Kidney (tissue), 14 donors: Measurements from ENCODE around the gene BRINP3. TPM values are rescaled to one million over a fixed set of nuclear protein-coding genes. Genes with fewer than 3 reads are reported as not detected.

Source experiments
- DNase-seq, 5 donors: peaks; one replicate each; pipeline ENCODE4 v3.0.0-alpha.2; 2013 to 2020
- FAIRE-seq: peaks from 2 replicates; lab custom pipeline; 2012; peaks lifted over from hg19 to GRCh38; lab: Jason Lieb, UNC
- H3K27ac ChIP-seq, 2 donors: one replicate each; pipeline ENCODE4 v1.7.0; 2013; ENCODE audit warnings: low read depth in 2 of 2, low read length in 2 of 2, inconsistent platforms in 1 of 2
- H3K27me3 ChIP-seq: one replicate; pipeline ENCODE4 v1.7.1; 2013; ENCODE audit warnings: low read length, inconsistent platforms; ENCODE audit not compliant: control insufficient read depth, insufficient read depth
- H3K36me3 ChIP-seq, 3 donors: one replicate each; pipeline versions ENCODE4 v1.7.0 to v1.7.1; 2013; ENCODE audit warnings: low read length in 3 of 3, control low read depth in 1 of 3, inconsistent platforms in 1 of 3; ENCODE audit not compliant: insufficient read depth in 3 of 3, control insufficient read depth in 2 of 3
- H3K4me1 ChIP-seq, 3 donors: one replicate each; pipeline versions ENCODE4 v1.7.0 to v1.7.1; 2013; ENCODE audit warnings: low read length in 3 of 3, inconsistent platforms in 1 of 3, low read depth in 1 of 3; ENCODE audit not compliant: control insufficient read depth in 2 of 3, insufficient read depth in 2 of 3
- H3K4me3 ChIP-seq, 3 donors: one replicate each; pipeline versions ENCODE4 v1.7.0 to v1.8.1; 2013; ENCODE audit warnings: low read length in 3 of 3, control low read depth in 1 of 3, inconsistent platforms in 1 of 3
- H3K9ac ChIP-seq, 3 donors: one replicate each; pipeline versions ENCODE4 v1.7.0 to v1.7.1; 2013; ENCODE audit warnings: low read length in 3 of 3, control low read depth in 1 of 3, inconsistent platforms in 1 of 3
- H3K9me3 ChIP-seq, 3 donors: one replicate each; pipeline versions ENCODE4 v1.7.0 to v1.7.1; 2013; ENCODE audit warnings: low read length in 3 of 3, control low read depth in 1 of 3, inconsistent platforms in 1 of 3; ENCODE audit not compliant: control insufficient read depth in 2 of 3, insufficient read depth in 1 of 3
- intact Hi-C: fragments of 100-400 bp; cut with DNase I; formaldehyde crosslinking; loops from one replicate; pipeline ENCODE4 v1.11.1; 2022
- polyA plus RNA-seq: library from polyadenylated mRNA; stranded (reverse); fragments of 350-450 nt; fragmentation: Illumina TruSeq; extraction: RNeasy Lipid Tissue Mini Kit (QIAGEN cat#74804); gene quantifications from one replicate; pipeline ENCODE4 v1.2.3, GENCODE V29; 2014; ENCODE audit warnings: low read depth, low replicate concordance; ENCODE audit not compliant: insufficient read depth
- total RNA-seq: library from RNA; stranded (reverse); fragmentation: NEBNext Ultra II Directional; extraction: Animal tissue kit (Norgen Biotek cat#: 25700); gene quantifications from one replicate; pipeline ENCODE4 v1.2.1, GENCODE V29; 2021
- TF ChIP-seq, protein P1 (sequence below): IDR thresholded peaks from 3 replicates; pipeline ENCODE4 v1.5.1; 2012; ENCODE audit warnings: mild to moderate bottlenecking, moderate library complexity, borderline replicate concordance; ENCODE audit not compliant: insufficient read depth; ENCODE audit errors: extremely low read depth
- donor health status: control.
- donor health status: control.
- donor health status: control.
- donor health status: control.
- donor health status: control.
- donor health status: DM: yes; HTN: yes; CAD: no.
- donor health status: Normal renal cell carcinoma (clear cell type).

BRINP3 gene
- total and polyA plus RNA-seq, 2 donors from 2014 or later: 1.4 to 1.8 TPM

DNA sequence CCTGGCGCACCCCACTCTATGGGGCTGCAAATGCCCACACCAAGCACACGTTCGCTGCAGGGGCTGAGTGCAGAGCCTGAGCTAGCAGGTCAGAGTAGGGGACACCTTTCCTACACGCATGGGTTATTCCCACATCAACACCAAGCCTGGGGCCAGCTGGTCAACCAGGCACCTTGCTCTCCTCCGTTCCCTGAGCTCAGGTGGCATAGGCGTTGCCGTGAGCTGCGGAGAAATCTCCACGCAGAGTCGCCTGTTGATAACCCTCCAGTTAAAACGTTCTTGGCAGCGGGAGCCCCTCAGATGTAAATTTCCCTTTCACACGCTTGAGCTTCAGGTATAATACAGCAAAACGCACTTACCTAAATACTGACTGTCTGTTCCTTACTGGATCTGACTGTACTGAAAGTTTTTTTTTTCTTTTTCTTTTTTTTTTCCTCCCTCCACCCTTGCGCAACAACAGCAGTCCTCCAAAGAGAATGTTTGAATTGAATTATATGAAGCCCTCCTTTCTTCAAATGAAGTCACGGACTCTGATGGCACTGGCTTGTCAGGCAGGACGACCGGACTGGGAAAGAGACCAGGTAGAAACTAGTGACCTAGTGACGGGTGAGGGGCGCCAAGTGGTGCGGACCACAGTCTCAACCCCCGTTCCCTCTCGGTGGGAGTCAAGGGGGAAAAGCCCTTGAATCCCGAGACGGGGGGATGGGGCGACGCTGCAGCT is 2.1 kb downstream of the BRINP3 start:
- FAIRE-seq (no peak), DNase-seq (peak; percentile 38 to 59 (median 46))
- Histone ChIP-seq H3K36me3 (no peaks in the 10 kb centered on the region), H3K27me3 (peaks cover 7% of the 10 kb centered on the region), H3K27ac (no peak overlapping the region), H3K9me3 (no peaks in the 10 kb centered on the region), H3K9ac (peak overlapping the region in 1 of 3 donors; percentile 47), H3K4me3 (peak overlapping the region; percentile 5 to 61 (median 12)), H3K4me1 (peaks cover 0 to 3% (median 0%) of the 10 kb centered on the region in 3 donors)
- intact Hi-C loops: no loop called here
- TF ChIP-seq, protein P1, sequence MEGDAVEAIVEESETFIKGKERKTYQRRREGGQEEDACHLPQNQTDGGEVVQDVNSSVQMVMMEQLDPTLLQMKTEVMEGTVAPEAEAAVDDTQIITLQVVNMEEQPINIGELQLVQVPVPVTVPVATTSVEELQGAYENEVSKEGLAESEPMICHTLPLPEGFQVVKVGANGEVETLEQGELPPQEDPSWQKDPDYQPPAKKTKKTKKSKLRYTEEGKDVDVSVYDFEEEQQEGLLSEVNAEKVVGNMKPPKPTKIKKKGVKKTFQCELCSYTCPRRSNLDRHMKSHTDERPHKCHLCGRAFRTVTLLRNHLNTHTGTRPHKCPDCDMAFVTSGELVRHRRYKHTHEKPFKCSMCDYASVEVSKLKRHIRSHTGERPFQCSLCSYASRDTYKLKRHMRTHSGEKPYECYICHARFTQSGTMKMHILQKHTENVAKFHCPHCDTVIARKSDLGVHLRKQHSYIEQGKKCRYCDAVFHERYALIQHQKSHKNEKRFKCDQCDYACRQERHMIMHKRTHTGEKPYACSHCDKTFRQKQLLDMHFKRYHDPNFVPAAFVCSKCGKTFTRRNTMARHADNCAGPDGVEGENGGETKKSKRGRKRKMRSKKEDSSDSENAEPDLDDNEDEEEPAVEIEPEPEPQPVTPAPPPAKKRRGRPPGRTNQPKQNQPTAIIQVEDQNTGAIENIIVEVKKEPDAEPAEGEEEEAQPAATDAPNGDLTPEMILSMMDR: no peak

DNA sequence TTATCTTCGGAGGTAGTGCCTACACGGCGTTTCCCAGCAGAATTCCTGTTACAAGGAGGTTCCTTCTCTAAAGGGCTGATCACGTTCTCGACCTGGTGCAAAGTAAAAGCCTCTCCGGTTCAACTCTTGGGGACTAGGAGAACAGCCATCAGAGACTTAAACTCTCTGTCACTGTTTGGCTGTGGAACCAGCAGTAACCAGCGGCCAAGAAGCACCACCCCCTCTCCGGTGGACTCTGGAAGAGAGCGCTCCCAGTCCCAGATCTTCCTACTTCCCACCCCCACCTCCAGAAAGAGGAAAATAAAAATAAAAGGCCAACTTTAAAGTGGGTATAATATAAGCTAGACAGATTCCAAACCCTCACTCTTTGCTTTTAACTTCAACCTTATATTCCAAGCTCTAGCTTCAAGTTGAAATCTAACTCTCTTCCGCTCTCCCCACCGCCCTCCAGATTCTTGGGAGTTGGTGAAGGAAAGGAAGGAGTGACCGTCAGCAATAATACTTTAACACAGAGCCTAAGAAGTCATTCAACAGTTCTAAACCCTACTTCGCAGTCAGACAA is 2.9 kb downstream of the BRINP3 start:
- DNase-seq (peak in 4 of 5 donors; percentile 18 to 59 (median 41)), FAIRE-seq (no peak)
- no peaks in the 10 kb centered on the region for H3K9me3 ChIP-seq
- peaks cover 0 to 3% (median 0%) of the 10 kb centered on the region in 3 donors for H3K4me1 ChIP-seq
- peaks cover 7% of the 10 kb centered on the region for H3K27me3 ChIP-seq
- no peak overlapping the region for H3K27ac ChIP-seq
- peak overlapping the region in 2 of 3 donors; percentile 4 to 20 for H3K9ac ChIP-seq
- TF ChIP-seq, protein P1: no peak
- no peaks in the 10 kb centered on the region for H3K36me3 ChIP-seq
- intact Hi-C loops: no loop called here
- H3K4me3 ChIP-seq: peak overlapping the region; percentile 5 to 61 (median 26)

DNA sequence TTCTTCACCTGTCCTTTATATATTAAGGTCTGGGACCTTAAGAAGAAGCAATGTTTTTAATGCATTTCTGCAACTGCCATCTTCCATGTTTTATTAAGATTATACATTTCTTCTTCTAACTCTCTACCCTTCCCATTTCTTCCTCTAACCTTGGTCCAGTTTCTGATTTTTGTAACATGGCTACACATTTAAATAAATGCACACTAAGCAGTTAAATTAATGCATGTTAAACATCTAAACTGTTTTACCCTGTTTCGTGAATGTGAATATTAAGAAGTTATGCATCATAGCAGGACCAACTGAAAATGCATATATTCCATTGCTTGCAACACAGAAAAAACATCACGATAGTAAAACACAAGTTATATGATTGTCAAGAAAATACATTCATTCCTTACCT is 3.7 kb downstream of the BRINP3 start:
- Histone ChIP-seq H3K27ac (no peak overlapping the region), H3K4me1 (peaks cover 0 to 3% (median 0%) of the 10 kb centered on the region in 3 donors), H3K9ac (no peak overlapping the region), H3K36me3 (no peaks in the 10 kb centered on the region), H3K9me3 (no peaks in the 10 kb centered on the region), H3K27me3 (peaks cover 7% of the 10 kb centered on the region), H3K4me3 (peak overlapping the region; percentile 5 to 61 (median 26))
- TF ChIP-seq, protein P1: no peak
- no peak for FAIRE-seq
- no peak for DNase-seq
- intact Hi-C loops: no loop called here
